IMR-90 (cell line): ENCODE measurements around the gene C3orf85. TPM values are rescaled to one million over a fixed set of nuclear protein-coding genes. Genes with fewer than 3 reads are reported as not detected.

Experiments
- ATAC-seq: fragments of 200-7000 bp; cut with Tn5 transposase; 2 replicates; pipeline ENCODE4 v1.9.1; 2020; ENCODE audit warnings: low read depth, mild to moderate bottlenecking, moderate library complexity
- BruUV-seq: library from RNA; stranded (reverse); fragments of 400-500 nt; replicated peaks from 2 replicates; lab custom pipeline; 2021; lab: Mats Ljungman, UMichigan
- CTCF ChIA-PET: fragments of 300-600 bp; formaldehyde crosslinking; extraction: SDS; loops from one replicate; lab custom pipeline; 2021; ENCODE audit warnings: antibody characterized with exemption; lab: Yijun Ruan, JAX
- POLR2A ChIA-PET: fragments of 300-600 bp; sonication (Branson Sonifier 250); formaldehyde crosslinking; loops from one replicate; lab custom pipeline; 2022; ENCODE audit warnings: antibody characterized with exemption; ENCODE audit not compliant: unreplicated experiment; lab: Charles Lee
- DNase-seq: peaks from one replicate; pipeline ENCODE4 v3.0.0; 2013
- H2AFZ ChIP-seq: replicated peaks from 2 replicates; pipeline ENCODE3; 2013; ENCODE audit warnings: low read length, mild to moderate bottlenecking; ENCODE audit not compliant: poor library complexity
- H2AK5ac ChIP-seq: 2 replicates; pipeline ENCODE4 v1.6.1; 2013; ENCODE audit warnings: low read depth, low read length, inconsistent platforms
- H2AK9ac ChIP-seq: replicated peaks from 2 replicates; pipeline ENCODE3; 2013; ENCODE audit warnings: mild to moderate bottlenecking, low read depth, low read length, moderate library complexity; ENCODE audit not compliant: poor library complexity
- H2BK120ac ChIP-seq: 2 replicates; pipeline ENCODE4 v1.6.1; 2013; ENCODE audit warnings: low read depth, low read length, inconsistent platforms
- H2BK15ac ChIP-seq: 3 replicates; pipeline ENCODE4 v1.6.1; 2013; ENCODE audit warnings: low read depth, low read length, inconsistent platforms
- H2BK20ac ChIP-seq: 2 replicates; pipeline ENCODE4 v1.6.1; 2013; ENCODE audit warnings: low read depth, mild to moderate bottlenecking, inconsistent platforms, low read length, moderate library complexity
- H2BK5ac ChIP-seq: 2 replicates; pipeline ENCODE4 v1.6.1; 2013; ENCODE audit warnings: mild to moderate bottlenecking, low read depth, low read length, inconsistent platforms; ENCODE audit not compliant: poor library complexity, severe bottlenecking
- H3K14ac ChIP-seq: replicated peaks from 2 replicates; pipeline ENCODE4 v1.6.1; 2013; ENCODE audit warnings: low read depth, low read length, inconsistent platforms
- H3K18ac ChIP-seq: 2 replicates; pipeline ENCODE4 v1.6.1; 2013; ENCODE audit warnings: low read depth, low read length, control low read depth
- H3K23ac ChIP-seq: 2 replicates; pipeline ENCODE4 v1.6.1; 2013; ENCODE audit warnings: low read depth, low read length, inconsistent platforms
- H3K27ac ChIP-seq: 2 replicates; pipeline ENCODE4 v1.5.1; 2013; ENCODE audit warnings: mild to moderate bottlenecking, control low read depth, low read length; ENCODE audit not compliant: insufficient read depth
- H3K27me3 ChIP-seq: 2 replicates; pipeline ENCODE4 v1.6.1; 2013; ENCODE audit warnings: low read length; ENCODE audit not compliant: control insufficient read depth, insufficient read depth
- H3K36me3 ChIP-seq: 2 replicates; pipeline ENCODE4 v1.6.1; 2013; ENCODE audit warnings: low read length, mixed read lengths; ENCODE audit not compliant: control insufficient read depth, insufficient read depth
- H3K4ac ChIP-seq: 2 replicates; pipeline ENCODE4 v1.6.1; 2013; ENCODE audit warnings: low read depth, low read length, inconsistent platforms
- H3K4me1 ChIP-seq: 2 replicates; pipeline ENCODE4 v1.6.1; 2013; ENCODE audit warnings: low read length, mixed read lengths; ENCODE audit not compliant: control insufficient read depth, insufficient read depth
- H3K4me2 ChIP-seq: 2 replicates; pipeline ENCODE4 v1.6.1; 2013; ENCODE audit warnings: low read depth, mild to moderate bottlenecking, control low read depth, low read length, moderate library complexity
- H3K4me3 ChIP-seq: 2 replicates; pipeline ENCODE4 v1.5.1; 2013; ENCODE audit warnings: low read depth, mild to moderate bottlenecking, control low read depth, low read length, moderate library complexity; ENCODE audit not compliant: insufficient read depth
- H3K56ac ChIP-seq: 2 replicates; pipeline ENCODE4 v1.6.1; 2013; ENCODE audit warnings: low read length, inconsistent platforms; ENCODE audit not compliant: insufficient read depth; ENCODE audit errors: extremely low read depth
- H3K79me1 ChIP-seq, 2 experiments: 2 replicates each; pipeline ENCODE4 v1.6.1; 2013; ENCODE audit warnings: low read length in 2 of 2, inconsistent platforms in 1 of 2, low read depth in 1 of 2
- H3K9ac ChIP-seq: 2 replicates; pipeline ENCODE4 v1.6.1; 2013; ENCODE audit warnings: low read depth, low read length, control low read depth
- H3K9me1 ChIP-seq: 2 replicates; pipeline ENCODE4 v1.6.1; 2013; ENCODE audit warnings: low read length, inconsistent platforms; ENCODE audit not compliant: insufficient read depth
- H3K9me3 ChIP-seq: 2 replicates; pipeline ENCODE4 v1.6.1; 2013; ENCODE audit warnings: low read length; ENCODE audit not compliant: control insufficient read depth, insufficient read depth
- H4K20me1 ChIP-seq: 2 replicates; pipeline ENCODE4 v1.6.1; 2013; ENCODE audit warnings: low read length, inconsistent platforms; ENCODE audit not compliant: insufficient read depth
- H4K5ac ChIP-seq: 2 replicates; pipeline ENCODE4 v1.6.1; 2013; ENCODE audit warnings: mild to moderate bottlenecking, low read depth, low read length, control low read depth
- H4K8ac ChIP-seq, 2 experiments: 2 replicates each; pipeline ENCODE4 v1.6.1; 2013; ENCODE audit warnings: low read depth in 2 of 2, low read length in 2 of 2, control low read depth in 1 of 2, inconsistent platforms in 1 of 2
- H4K91ac ChIP-seq: 2 replicates; pipeline ENCODE4 v1.6.1; 2013; ENCODE audit warnings: low read depth, low read length, inconsistent platforms; ENCODE audit not compliant: insufficient read depth
- BHLHE40 ChIP-seq: fragments of 150-350 bp; IDR thresholded peaks from 2 replicates; pipeline ENCODE4 v1.6.1; 2016; ENCODE audit warnings: mild to moderate bottlenecking, low read depth, low read length
- CEBPB ChIP-seq: IDR thresholded peaks from 2 replicates; pipeline ENCODE4 v1.6.1; 2012; ENCODE audit warnings: low read depth, low read length, improper control_type of control experiment
- CHD1 ChIP-seq: IDR thresholded peaks from 2 replicates; pipeline ENCODE4 v1.6.1; 2012; ENCODE audit warnings: low read depth, low read length, improper control_type of control experiment
- CTCF ChIP-seq: conservative IDR thresholded peaks from 2 replicates; pipeline ENCODE4 v1.5.1; 2012; ENCODE audit warnings: mild to moderate bottlenecking, low read depth, low read length, improper control_type of control experiment
- ELK1 ChIP-seq: fragments of 150-350 bp; IDR thresholded peaks from 2 replicates; pipeline ENCODE4 v1.6.1; 2016; ENCODE audit warnings: low read depth, mild to moderate bottlenecking, low read length, moderate library complexity, borderline replicate concordance
- FOS ChIP-seq: fragments of 150-350 bp; IDR thresholded peaks from 2 replicates; pipeline ENCODE4 v1.6.1; 2016; ENCODE audit warnings: low read depth, low read length
- MAFK ChIP-seq: IDR thresholded peaks from 2 replicates; pipeline ENCODE4 v1.6.1; 2012; ENCODE audit warnings: low read depth, low read length, improper control_type of control experiment
- MAZ ChIP-seq: IDR thresholded peaks from 2 replicates; pipeline ENCODE4 v1.6.1; 2012; ENCODE audit warnings: low read depth, mild to moderate bottlenecking, low read length, improper control_type of control experiment, moderate library complexity, borderline replicate concordance
- MXI1 ChIP-seq: IDR thresholded peaks from 2 replicates; pipeline ENCODE4 v1.6.1; 2012; ENCODE audit warnings: low read depth, mild to moderate bottlenecking, low read length, moderate library complexity, borderline replicate concordance
- RAD21 ChIP-seq: IDR thresholded peaks from 2 replicates; pipeline ENCODE4 v1.6.1; 2012; ENCODE audit warnings: low read length, improper control_type of control experiment
- RCOR1 ChIP-seq: IDR thresholded peaks from 2 replicates; pipeline ENCODE4 v1.6.1; 2012; ENCODE audit warnings: mild to moderate bottlenecking, low read length, improper control_type of control experiment; ENCODE audit not compliant: insufficient replicate concordance
- RFX5 ChIP-seq: IDR thresholded peaks from 2 replicates; pipeline ENCODE4 v1.8.0; 2012; ENCODE audit warnings: low read depth, mild to moderate bottlenecking, low read length, moderate library complexity
- SMC3 ChIP-seq: fragments of 150-350 bp; IDR thresholded peaks from 2 replicates; pipeline ENCODE4 v1.6.1; 2016; ENCODE audit warnings: low read depth, mild to moderate bottlenecking, antibody characterized with exemption, low read length, moderate library complexity
- WGBS, 2 experiments: methylation state at CpG; one replicate each; pipeline versions ENCODE4 v1.1.5 to v1.1.7; 2013; ENCODE audit warnings: missing lambda C conversion rate in 2 of 2; ENCODE audit not compliant: insufficient read length in 1 of 2; ENCODE audit errors: extremely low coverage in 2 of 2; 5-methylcytosine and 5-hydroxymethylcytosine counted together
- dilution Hi-C: fragments of 300-500 bp; cut with HindIII; formaldehyde crosslinking; loops from one replicate; pipeline ENCODE4 v1.14.3; 2018; ENCODE audit warnings: low sequenced_read_pairs; ENCODE audit not compliant: unreplicated experiment
- in situ Hi-C: fragments of 300-500 bp; cut with MboI; formaldehyde crosslinking; loops from 3 replicates; pipeline ENCODE4 v1.14.3; 2019; ENCODE audit warnings: low sequenced_read_pairs, inconsistent platforms, mixed read lengths
- intact Hi-C: fragments of 100-400 bp; cut with micrococcal nuclease; formaldehyde crosslinking; loops from 2 replicates; pipeline ENCODE4 v1.10.0; 2022
- polyA plus RNA-seq, 3 experiments: library from polyadenylated mRNA; depleted of rRNA; stranded (reverse); fragments of >200 nt; gene quantifications; 2 replicates each; pipeline ENCODE4 v1.2.3, GENCODE V29; 2012; ENCODE audit warnings: low replicate concordance in 1 of 3
- total RNA-seq: library from RNA; depleted of rRNA; stranded (reverse); fragments of >200 nt; gene quantifications from 2 replicates; pipeline ENCODE4 v1.2.3, GENCODE V29; 2012
- TF ChIP-seq, protein P1 (sequence below): fragments of 150-350 bp; IDR thresholded peaks from 2 replicates; pipeline ENCODE4 v1.6.1; 2017; ENCODE audit warnings: mild to moderate bottlenecking, antibody characterized with exemption, low read length, low read depth

The C3orf85 gene
- total and polyA plus RNA-seq, 2 of the 4 experiments (the other 2 are of a cell fraction): not detected

DNA sequence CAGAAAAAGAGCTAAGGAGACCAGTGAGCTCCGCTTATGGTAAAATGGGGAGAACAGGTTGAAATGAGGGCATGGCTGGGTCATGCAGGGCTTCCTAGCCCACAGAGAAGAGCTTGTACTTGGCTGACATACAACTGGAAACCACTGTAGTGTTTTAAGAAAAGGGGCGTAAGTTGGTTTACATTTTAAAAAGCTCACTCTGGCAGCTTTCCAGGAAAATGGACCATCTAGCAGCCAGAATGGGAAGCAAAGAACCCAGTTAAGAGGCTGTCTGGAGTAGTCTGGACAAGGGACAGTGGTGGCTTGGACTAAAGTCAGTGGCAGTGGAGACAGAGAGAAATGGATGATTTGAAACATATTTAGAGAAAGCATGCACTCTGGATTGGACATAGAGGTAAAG is 20.5 kb upstream of the C3orf85 start:
- intact Hi-C loops: no loop called here
- H2BK20ac ChIP-seq: no peak overlapping the region
- H3K9me1 ChIP-seq: no peaks in the 10 kb centered on the region
- H2AFZ ChIP-seq: no peak overlapping the region
- no TSS peak for BruUV-seq
- no peak overlapping the region for H3K4ac ChIP-seq
- no peak overlapping the region for H2AK5ac ChIP-seq
- no peaks in the 10 kb centered on the region for H3K36me3 ChIP-seq
- no peak overlapping the region for H3K4me2 ChIP-seq
- no peak overlapping the region for H2BK15ac ChIP-seq
- H4K20me1 ChIP-seq: no peaks in the 10 kb centered on the region
- no peak overlapping the region for H2AK9ac ChIP-seq
- H2BK120ac ChIP-seq: no peak overlapping the region
- no peak overlapping the region for H3K18ac ChIP-seq
- WGBS, 2 experiments: 22% methylated on average over 1 of the region's 2 CpGs; no CpG with 5 or more reads in 1 of the 2 experiments
- no peak overlapping the region for H4K91ac ChIP-seq
- no peak for DNase-seq
- no peak overlapping the region for H3K4me3 ChIP-seq
- no peaks in the 10 kb centered on the region; the same call in 1 of the 2 replicates for H3K9me3 ChIP-seq
- H3K14ac ChIP-seq: no peak overlapping the region
- in situ Hi-C loops: no loop called here
- TF ChIP-seq FOS (no peak), MXI1 (no peak), ELK1 (no peak), RCOR1 (no peak), BHLHE40 (no peak), RFX5 (no peak), CEBPB (no peak), RAD21 (no peak), MAFK (no peak), CTCF (no peak), SMC3 (no peak), MAZ (no peak), CHD1 (no peak)
- TF ChIP-seq, protein P1, sequence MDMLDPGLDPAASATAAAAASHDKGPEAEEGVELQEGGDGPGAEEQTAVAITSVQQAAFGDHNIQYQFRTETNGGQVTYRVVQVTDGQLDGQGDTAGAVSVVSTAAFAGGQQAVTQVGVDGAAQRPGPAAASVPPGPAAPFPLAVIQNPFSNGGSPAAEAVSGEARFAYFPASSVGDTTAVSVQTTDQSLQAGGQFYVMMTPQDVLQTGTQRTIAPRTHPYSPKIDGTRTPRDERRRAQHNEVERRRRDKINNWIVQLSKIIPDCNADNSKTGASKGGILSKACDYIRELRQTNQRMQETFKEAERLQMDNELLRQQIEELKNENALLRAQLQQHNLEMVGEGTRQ: no peak
- H3K23ac ChIP-seq: no peak overlapping the region
- H4K8ac ChIP-seq: no peak overlapping the region
- dilution Hi-C loops: no loop called here
- H3K4me1 ChIP-seq: peaks cover 2% of the 10 kb centered on the region; the same call in 1 of the 2 replicates
- H3K79me1 ChIP-seq: no peaks in the 10 kb centered on the region
- ChIA-PET POLR2A (no interaction called here), CTCF (interaction anchor here (0.9 kb wide), 1 partner anchor 14 kb away, joined by 4 read pairs; no protein-coding TSS in a partner anchor)
- H3K27ac ChIP-seq: no peak overlapping the region
- H3K9ac ChIP-seq: no peak overlapping the region
- H2BK5ac ChIP-seq: no peak overlapping the region
- no peak overlapping the region for H3K56ac ChIP-seq
- H3K27me3 ChIP-seq: no peaks in the 10 kb centered on the region
- H4K5ac ChIP-seq: no peak overlapping the region
- ATAC-seq: no peak
